NCI-H82 (cell line): Measurements from ENCODE around the gene CPT1C.
A peak's percentile ranks its signal among the peaks of the same experiment; 100 is the strongest.

Experiments used
- DNase-seq: peaks from one replicate; lab custom pipeline; 2025; lab: John Stamatoyannopoulos, UW

The CPT1C gene

GRCh38 chr19:49660338-49660961 is 30.5 kb upstream of the CPT1C start:
- no peak for DNase-seq

- DNase-seq, result no peak
These were observed 28.9 kb upstream of the CPT1C start for GRCh38 chr19:49662011-49662410.

- no peak for DNase-seq
These were observed 27.7 kb upstream of the CPT1C start for GRCh38 chr19:49663224-49663623.

GRCh38 chr19:49664171-49665035 is 26.5 kb upstream of the CPT1C start:
- peak; percentile 92 for DNase-seq

- DNase-seq, result no peak
These were observed 25.9 kb upstream of the CPT1C start for GRCh38 chr19:49665036-49665350.

- DNase-seq, result peak; percentile 96
These were observed 25.4 kb upstream of the CPT1C start, which contains the start of the genes BCL2L12 and IRF3 for GRCh38 chr19:49665351-49666119. BCL2L12 (plus strand) TSS chr19:49665933; CDS start chr19:49666693, 760 bp downstream. IRF3 (minus strand) TSS chr19:49665857; CDS start chr19:49664838, 1,019 bp downstream.

- no peak for DNase-seq
These were observed 24.8 kb upstream of the CPT1C start for GRCh38 chr19:49666120-49666444.

- DNase-seq, result no peak
These were observed 23.4 kb upstream of the CPT1C start for GRCh38 chr19:49667473-49667872.

- DNase-seq, result no peak
These were observed 21.4 kb upstream of the CPT1C start for GRCh38 chr19:49669516-49669915.

GRCh38 chr19:49672131-49672919 is 18.6 kb upstream of the CPT1C start:
- peak; percentile 93 for DNase-seq

GRCh38 chr19:49676136-49676783 is 14.7 kb upstream of the CPT1C start:
- peak; percentile 95 for DNase-seq

- peak; percentile 100 for DNase-seq
These were observed 14.1 kb upstream of the CPT1C start for GRCh38 chr19:49676784-49677230.

GRCh38 chr19:49677231-49677900 is 13.6 kb upstream of the CPT1C start, which contains the start of gene PRMT1:
PRMT1 (plus strand) TSS chr19:49677271; CDS start chr19:49677281, 10 bp downstream.
- peak; percentile 86 for DNase-seq

GRCh38 chr19:49677901-49678674 is 12.8 kb upstream of the CPT1C start:
- DNase-seq, result peak; percentile 96

- DNase-seq, result peak; percentile 91
These were observed 11.7 kb upstream of the CPT1C start for GRCh38 chr19:49678985-49679770.

GRCh38 chr19:49679771-49680413 is 11.0 kb upstream of the CPT1C start:
- peak; percentile 93 for DNase-seq

GRCh38 chr19:49680421-49681351 is 10.2 kb upstream of the CPT1C start:
- DNase-seq, result peak; percentile 98
